GM18508 (cell line): Measurements from ENCODE around the gene LRBA.
"Not testable (repeated sequence)": the region's sequence is repeated elsewhere in the genome, so short reads cannot be mapped to it uniquely, and the experiment has no call there.

Experiments
- ATAC-seq: cut with Tn5 transposase; IDR thresholded peaks from one replicate; pipeline ENCODE4 v1.9.1; 2021; ENCODE audit warnings: moderate number of reproducible peaks; ENCODE audit not compliant: insufficient read depth, unreplicated experiment

LRBA gene

GRCh38 chr4:150547154-150547838 lies 467.8 kb downstream of the LRBA start:
- no peak for ATAC-seq

- no peak for ATAC-seq
Observed at GRCh38 chr4:150546286-150546685, 468.8 kb downstream of the LRBA start.

DNA sequence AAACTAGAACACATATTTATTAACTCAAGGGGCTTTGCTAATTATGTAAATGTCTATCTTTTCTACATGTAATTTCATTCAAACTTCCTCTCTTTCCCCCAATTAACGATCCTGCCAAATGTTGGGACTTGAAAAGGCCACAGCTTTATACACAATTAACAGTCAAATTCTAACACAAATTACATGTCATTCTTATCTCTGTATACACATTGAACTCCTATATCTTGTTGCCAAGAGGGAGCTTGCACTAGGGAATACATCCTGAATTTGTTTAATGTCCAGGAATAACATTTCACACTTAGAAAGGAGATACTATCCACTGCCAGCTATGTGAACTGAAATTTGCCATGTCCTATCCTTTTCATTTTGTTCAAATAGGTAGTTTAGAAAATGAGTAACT lies 472.0 kb downstream of the LRBA start:
- ATAC-seq = no peak

- no peak for ATAC-seq
Observed at GRCh38 chr4:150541681-150542080, 473.4 kb downstream of the LRBA start.

- ATAC-seq = no peak
Observed at GRCh38 chr4:150540959-150541360, 474.1 kb downstream of the LRBA start.

GRCh38 chr4:150540536-150540935 lies 474.5 kb downstream of the LRBA start:
- ATAC-seq = no peak

DNA sequence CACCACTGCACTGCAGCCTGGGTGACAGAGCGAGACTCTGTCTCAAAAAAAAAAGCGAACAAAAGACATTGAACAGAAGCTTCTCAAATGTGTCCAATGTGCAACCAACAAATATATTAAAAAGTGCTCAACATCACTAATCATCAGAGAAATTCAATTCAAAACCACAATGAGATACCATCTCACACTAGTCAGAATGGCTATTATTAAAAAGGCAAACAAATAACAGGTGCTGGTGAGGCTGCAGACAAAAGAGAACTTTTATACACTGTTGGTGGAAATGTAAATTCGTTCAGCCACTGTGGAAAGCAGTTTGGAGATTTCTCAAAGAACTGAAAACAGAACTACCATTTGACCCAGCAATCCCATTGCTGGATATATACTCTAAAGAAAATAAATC lies 477.2 kb downstream of the LRBA start:
- ATAC-seq = not testable (repeated sequence)

- no peak for ATAC-seq
Observed at GRCh38 chr4:150534818-150535217, 480.3 kb downstream of the LRBA start.

- ATAC-seq = no peak
Observed at GRCh38 chr4:150533673-150534072, 481.4 kb downstream of the LRBA start.

- no peak for ATAC-seq
Observed at GRCh38 chr4:150525321-150525868, 489.7 kb downstream of the LRBA start.

DNA sequence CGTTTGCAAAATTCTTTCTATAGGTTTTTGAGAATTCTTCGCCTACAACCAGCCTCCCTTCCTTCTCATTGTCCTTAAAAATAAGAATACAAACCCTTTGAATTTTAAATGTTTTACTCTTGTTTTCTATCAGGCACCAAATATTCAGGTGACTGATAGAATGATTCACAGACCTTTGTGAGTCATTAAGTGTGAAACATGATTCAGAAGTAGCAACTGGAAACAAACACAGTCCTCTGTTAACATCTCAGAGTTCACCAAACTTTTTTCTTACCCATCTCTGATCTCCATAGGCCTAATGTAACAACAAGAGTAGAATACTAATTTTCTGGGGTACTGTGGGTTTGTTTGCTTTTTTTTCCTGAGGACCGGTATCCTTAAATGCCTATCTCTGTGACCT lies 496.5 kb downstream of the LRBA start:
- no peak for ATAC-seq

GRCh38 chr4:150515135-150515534 lies 499.9 kb downstream of the LRBA start:
- ATAC-seq = no peak

- ATAC-seq = no peak
Observed at GRCh38 chr4:150514709-150515108, 500.4 kb downstream of the LRBA start.

GRCh38 chr4:150510176-150510865 lies 504.8 kb downstream of the LRBA start:
- no peak for ATAC-seq

- not testable (repeated sequence) for ATAC-seq
Observed at GRCh38 chr4:150507656-150508055, 507.4 kb downstream of the LRBA start.

DNA sequence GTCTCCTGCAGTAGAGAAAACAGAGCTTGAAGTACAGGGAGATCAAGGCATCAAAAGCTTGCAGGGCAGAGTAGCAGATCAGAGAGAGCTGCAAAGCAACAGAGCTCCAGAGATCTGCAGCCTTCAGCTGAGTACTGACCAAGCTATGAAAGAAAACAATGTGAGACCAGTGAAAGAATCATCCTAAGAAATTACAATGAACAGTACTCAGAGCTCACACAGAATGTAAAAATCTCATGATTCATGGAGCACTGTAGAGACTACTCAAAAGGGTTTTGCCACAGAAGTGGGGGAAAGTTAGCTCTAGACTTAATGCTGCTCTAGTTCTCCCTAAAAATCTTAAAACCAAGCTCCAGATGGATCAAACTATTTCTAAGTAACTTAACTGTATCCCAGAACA lies 513.1 kb downstream of the LRBA start:
- no peak for ATAC-seq

DNA sequence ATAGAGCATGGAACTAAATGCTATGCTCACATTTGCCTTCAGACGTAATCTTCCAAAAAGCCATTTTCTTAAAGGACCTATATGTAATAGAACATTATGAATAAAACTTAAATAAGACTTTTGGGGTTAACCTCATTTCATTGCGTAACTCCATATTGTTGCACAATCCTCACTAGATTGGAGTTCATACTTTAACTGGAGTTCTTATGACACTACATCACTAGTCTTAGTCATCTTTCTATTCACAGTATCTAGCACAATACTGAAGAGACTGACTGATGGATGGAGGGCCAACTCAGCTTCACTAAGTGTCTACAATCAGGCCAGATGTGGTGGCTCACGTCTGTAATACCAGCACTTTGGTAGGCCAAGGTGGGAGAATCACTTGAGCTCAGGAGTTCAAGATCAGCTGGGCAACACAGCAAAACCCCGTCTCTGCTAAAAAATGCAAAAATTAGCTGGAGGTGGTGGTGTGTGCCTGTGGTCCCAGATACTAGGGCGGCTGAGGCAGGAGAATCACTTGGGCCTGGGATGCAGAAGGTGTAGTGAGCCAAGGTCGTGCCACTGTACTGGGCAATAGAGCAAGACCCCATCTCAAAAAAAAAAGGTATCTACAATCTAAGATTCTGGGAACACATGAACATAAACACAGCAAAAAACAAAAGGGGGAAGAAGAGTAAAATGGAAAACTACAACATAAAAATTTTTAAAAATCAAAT lies 513.9 kb downstream of the LRBA start:
- ATAC-seq = no peak

- no peak for ATAC-seq
Observed at GRCh38 chr4:150497612-150498011, 517.5 kb downstream of the LRBA start.

GRCh38 chr4:150495550-150495949 lies 519.5 kb downstream of the LRBA start:
- ATAC-seq = no peak

DNA sequence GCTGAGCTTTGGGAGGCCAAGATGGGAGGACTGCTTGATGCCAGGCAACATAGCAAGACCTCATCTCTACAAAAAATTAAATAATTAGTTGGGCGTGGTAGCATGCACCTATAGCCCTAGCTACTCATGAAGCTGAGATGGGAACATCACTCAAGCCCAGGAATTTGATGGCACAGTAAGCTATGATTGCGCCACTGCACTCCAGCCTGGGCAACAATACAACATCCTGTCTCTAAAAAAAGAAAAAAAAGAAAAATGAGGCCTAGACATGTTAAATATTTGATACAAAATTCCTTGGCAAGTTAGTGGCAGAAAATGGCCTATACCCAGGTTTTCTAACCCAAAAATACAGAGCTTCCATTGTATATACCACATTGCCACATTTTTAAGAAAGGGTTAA lies 521.2 kb downstream of the LRBA start:
- ATAC-seq = no peak
